ENCODE results near the gene YWHAB. TPM values are rescaled to one million over a fixed set of nuclear protein-coding genes. Genes with fewer than 3 reads are reported as not detected.

Gene YWHAB
- total and polyA plus RNA-seq, 10 of the 15 experiments (the other 5 are each of a cell fraction or from before 2014, with no cell fraction given) = 63.5 to 323 (median 144) TPM

- TF ChIP-seq EGR1 (IDR thresholded peaks at IDR 0.05; ENCODE audit: borderline replicate concordance in 1 of 2, low read depth in 2 of 2, low read length in 2 of 2) = no peak
- TF ChIP-seq PAX5 (IDR thresholded peaks at IDR 0.05; ENCODE audit: borderline replicate concordance, low read depth, low read length) = no peak
- no peak for TF ChIP-seq SUPT20H (IDR thresholded peaks at IDR 0.05; ENCODE audit: borderline replicate concordance, control insufficient read depth, low read depth, low read length)
- TF ChIP-seq RUNX3 (IDR thresholded peaks at IDR 0.05; ENCODE audit: low read length) = no peak
- no peak for TF ChIP-seq ZBTB40 (IDR thresholded peaks at IDR 0.05; ENCODE audit: borderline replicate concordance)
- no peak for TF ChIP-seq ZBED1 (IDR thresholded peaks at IDR 0.05; ENCODE audit: borderline replicate concordance)
- no peak for TF ChIP-seq CREB1 (IDR thresholded peaks at IDR 0.05; ENCODE audit: low read depth)
- TF ChIP-seq EP300 (IDR thresholded peaks at IDR 0.05; ENCODE audit: borderline replicate concordance in 1 of 2, control insufficient read depth in 1 of 2, low read depth in 2 of 2, low read length in 2 of 2) = no peak
These were observed 32.8 kb downstream of the YWHAB start (continued) for GRCh38 chr20:44918342-44918741.

- no peak overlapping the region for H3K27ac ChIP-seq (ENCODE audit: control insufficient read depth, insufficient read depth)
- intact Hi-C loops (cut with micrococcal nuclease; ENCODE audit: unreplicated experiment) = no loop called here
- TF ChIP-seq MLLT1 (IDR thresholded peaks at IDR 0.05) (no peak), HDAC2 (IDR thresholded peaks at IDR 0.05) (no peak), ZNF24 (IDR thresholded peaks at IDR 0.05) (no peak), SIX5 (IDR thresholded peaks at IDR 0.05; ENCODE audit: low read depth, low read length, severe bottlenecking) (no peak), WRNIP1 (IDR thresholded peaks at IDR 0.05; ENCODE audit: borderline replicate concordance, low read depth, low read length) (no peak), TAF1 (IDR thresholded peaks at IDR 0.05; ENCODE audit: borderline replicate concordance, low read depth, low read length) (no peak), IKZF2 (IDR thresholded peaks at IDR 0.05) (no peak)
- no peak overlapping the region for H3K9ac ChIP-seq (ENCODE audit: control insufficient read depth, insufficient read depth, low read length)
- DNase-seq (ENCODE audit: low read depth, low spot score) = no peak
- no peak for ATAC-seq
- BruUV-seq (replicated peaks) = no TSS peak
- no peaks in the 10 kb centered on the region for H3K79me2 ChIP-seq (ENCODE audit: control insufficient read depth, insufficient read depth, low read length)
- ChIA-PET SMC1A (ENCODE audit: uncharacterized antibody, unreplicated experiment) (interaction anchor here (1.2 kb wide), 1 partner anchor 49 kb away, joined by 3 read pairs; no protein-coding TSS in a partner anchor), POLR2A (interaction anchor here (1.6 kb wide), 1 partner anchor 38 kb away, joined by 3 read pairs; no protein-coding TSS in a partner anchor), CTCF (interaction anchor here (1.4 kb wide), 1 partner anchor 125 kb away, joined by 3 read pairs; no protein-coding TSS in a partner anchor), RAD21 (ENCODE audit: unreplicated experiment) (no interaction called here)
- no peak overlapping the region for H3K4me2 ChIP-seq (ENCODE audit: control insufficient read depth, insufficient read depth)
- no peak overlapping the region for H3K4me3 ChIP-seq
- H3K4me1 ChIP-seq (ENCODE audit: control insufficient read depth, insufficient read depth, low read length) = no peaks in the 10 kb centered on the region
- FAIRE-seq = no peak
- WGBS (ENCODE audit: insufficient coverage, insufficient replicate concordance, low lambda C conversion rate, missing lambda C conversion rate) = 98% methylated on average over 10 of the region's 10 CpGs
- no peaks in the 10 kb centered on the region for H3K9me3 ChIP-seq (replicated peaks; ENCODE audit: control insufficient read depth, insufficient read depth, low read length)
- peaks cover 4 to 6% of the 10 kb centered on the region in 2 experiments; a peak in 3 of 4 replicates for H3K36me3 ChIP-seq (ENCODE audit: control insufficient read depth in 2 of 2, insufficient read depth in 2 of 2, low read length in 1 of 2)
- H2AFZ ChIP-seq (ENCODE audit: control insufficient read depth, low read depth, low read length) = no peak overlapping the region
- no peaks in the 10 kb centered on the region for H4K20me1 ChIP-seq (ENCODE audit: control insufficient read depth, insufficient read depth)
- in situ Hi-C loops (cut with MboI) = no loop called here
- no peaks in the 10 kb centered on the region for H3K27me3 ChIP-seq (replicated peaks in 1 of 2; ENCODE audit: control insufficient read depth in 2 of 2, insufficient read depth in 2 of 2, low read length in 1 of 2)
These were observed 33.3 kb downstream of the YWHAB start for GRCh38 chr20:44918761-44919160.
